Neural cell (in vitro differentiated cells): ENCODE measurements around the gene SAMD1. TPM values are rescaled to one million over a fixed set of nuclear protein-coding genes. Genes with fewer than 3 reads are reported as not detected.

Experiments used
- H2AFZ ChIP-seq: fragments of 200-600, 300-800 bp; sonication (generic), shearing (Covaris generic); 2 replicates; pipeline ENCODE4 v1.6.0; 2014; ENCODE audit warnings: low read depth, mild to moderate bottlenecking, antibody characterized with exemption, low read length, moderate library complexity
- H3F3A ChIP-seq: fragments of 200-600 bp; shearing (Covaris generic); 2 replicates; pipeline ENCODE4 v1.6.1; 2016; ENCODE audit warnings: mild to moderate bottlenecking, moderate library complexity, mixed read lengths, antibody characterized with exemption, low read length; ENCODE audit not compliant: insufficient read depth, poor library complexity, severe bottlenecking
- H3K27ac ChIP-seq: fragments of 200-600, 300-800 bp; sonication (generic), shearing (Covaris generic); 2 replicates; pipeline ENCODE4 v1.5.1; 2014; ENCODE audit warnings: mild to moderate bottlenecking, low read length, moderate library complexity
- H3K27me3 ChIP-seq: fragments of 300-800, 200-600 bp; sonication (generic), shearing (Covaris generic); 2 replicates; pipeline ENCODE4 v1.6.0; 2014; ENCODE audit warnings: mild to moderate bottlenecking, low read depth, low read length, moderate library complexity; ENCODE audit not compliant: insufficient read depth
- H3K36me3 ChIP-seq: fragments of 300-800, 200-600 bp; sonication (generic), shearing (Covaris generic); 2 replicates; pipeline ENCODE4 v1.5.1; 2014; ENCODE audit warnings: mild to moderate bottlenecking, antibody characterized with exemption, low read length, moderate library complexity; ENCODE audit not compliant: insufficient read depth
- H3K4me2 ChIP-seq: fragments of 300-800, 200-600 bp; sonication (generic), shearing (Covaris generic); 2 replicates; pipeline ENCODE4 v1.6.0; 2014; ENCODE audit warnings: mild to moderate bottlenecking, low read length
- H3K4me3 ChIP-seq: fragments of 300-800, 200-600 bp; sonication (generic), shearing (Covaris generic); 2 replicates; pipeline ENCODE4 v1.5.1; 2014; ENCODE audit warnings: mild to moderate bottlenecking, low read length, moderate library complexity
- H3K79me2 ChIP-seq: fragments of 200-600 bp; shearing (Covaris generic); replicated peaks from 2 replicates; pipeline ENCODE4 v1.6.0; 2014; ENCODE audit warnings: mild to moderate bottlenecking, low read length, moderate library complexity; ENCODE audit not compliant: insufficient read depth
- H3K9ac ChIP-seq: fragments of 300-800, 200-600 bp; sonication (generic), shearing (Covaris generic); 2 replicates; pipeline ENCODE4 v1.6.1; 2016; ENCODE audit warnings: mild to moderate bottlenecking, low read length, mixed read lengths
- H3K9me2 ChIP-seq: fragments of 200-600 bp; shearing (Covaris generic); 2 replicates; pipeline ENCODE4 v1.6.1; 2016; ENCODE audit warnings: mild to moderate bottlenecking, low read length, mixed read lengths; ENCODE audit not compliant: insufficient read depth
- H3K9me3 ChIP-seq: fragments of 200-600, 300-800 bp; sonication (generic), shearing (Covaris generic); 2 replicates; pipeline ENCODE4 v1.6.1; 2016; ENCODE audit warnings: mild to moderate bottlenecking, mixed run types, low read length, moderate library complexity, mixed read lengths
- H4K20me1 ChIP-seq: fragments of 200-600 bp; shearing (Covaris generic); 2 replicates; pipeline ENCODE4 v1.6.1; 2016; ENCODE audit warnings: mild to moderate bottlenecking, mixed run types; ENCODE audit not compliant: insufficient read depth
- EP300 ChIP-seq: fragments of 450-650 bp; conservative IDR thresholded peaks from 2 replicates; pipeline ENCODE4 v1.6.1; 2014; ENCODE audit warnings: antibody characterized with exemption, mild to moderate bottlenecking, moderate library complexity; ENCODE audit not compliant: poor library complexity, severe bottlenecking
- EZH2 ChIP-seq: fragments of 200-600, 300-800 bp; shearing (Covaris generic), sonication (generic); IDR thresholded peaks from 2 replicates; pipeline ENCODE4 v1.6.1; 2014; ENCODE audit warnings: antibody characterized with exemption, low read length, borderline replicate concordance, mild to moderate bottlenecking; ENCODE audit not compliant: insufficient read depth, poor library complexity, severe bottlenecking
- MXI1 ChIP-seq: fragments of 450-650 bp; conservative IDR thresholded peaks from 2 replicates; pipeline ENCODE4 v1.6.1; 2014; ENCODE audit warnings: antibody characterized with exemption, mild to moderate bottlenecking; ENCODE audit not compliant: poor library complexity, severe bottlenecking
- POLR2AphosphoS5 ChIP-seq: IDR thresholded peaks from 2 replicates; pipeline ENCODE4 v1.6.1; 2012
- RAD21 ChIP-seq: fragments of 450-650 bp; conservative IDR thresholded peaks from 2 replicates; pipeline ENCODE4 v1.6.1; 2014; ENCODE audit warnings: antibody characterized with exemption, mild to moderate bottlenecking, moderate library complexity
- SMC3 ChIP-seq: fragments of 450-650 bp; conservative IDR thresholded peaks from 2 replicates; pipeline ENCODE4 v1.6.1; 2014; ENCODE audit warnings: antibody characterized with exemption, mild to moderate bottlenecking, moderate library complexity; ENCODE audit not compliant: poor library complexity
- TAF1 ChIP-seq: IDR thresholded peaks from 2 replicates; pipeline ENCODE4 v1.6.1; 2012; ENCODE audit warnings: low read depth
- polyA plus RNA-seq: library from polyadenylated mRNA; depleted of rRNA; stranded (reverse); fragments of >200 nt; gene quantifications from 2 replicates; pipeline ENCODE4 v1.2.3, GENCODE V29; 2014
- TF ChIP-seq, protein P1 (sequence below): IDR thresholded peaks from 2 replicates; pipeline ENCODE4 v1.6.1; 2012; ENCODE audit warnings: borderline replicate concordance
- TF ChIP-seq, protein P2 (sequence below): fragments of 450-650 bp; IDR thresholded peaks from 2 replicates; pipeline ENCODE4 v1.5.1; 2014; ENCODE audit warnings: antibody characterized with exemption, mild to moderate bottlenecking, moderate library complexity; ENCODE audit not compliant: poor library complexity, severe bottlenecking

Gene SAMD1
- polyA plus RNA-seq, 1 donor from 2014 or later: 38.1 TPM

DNA sequence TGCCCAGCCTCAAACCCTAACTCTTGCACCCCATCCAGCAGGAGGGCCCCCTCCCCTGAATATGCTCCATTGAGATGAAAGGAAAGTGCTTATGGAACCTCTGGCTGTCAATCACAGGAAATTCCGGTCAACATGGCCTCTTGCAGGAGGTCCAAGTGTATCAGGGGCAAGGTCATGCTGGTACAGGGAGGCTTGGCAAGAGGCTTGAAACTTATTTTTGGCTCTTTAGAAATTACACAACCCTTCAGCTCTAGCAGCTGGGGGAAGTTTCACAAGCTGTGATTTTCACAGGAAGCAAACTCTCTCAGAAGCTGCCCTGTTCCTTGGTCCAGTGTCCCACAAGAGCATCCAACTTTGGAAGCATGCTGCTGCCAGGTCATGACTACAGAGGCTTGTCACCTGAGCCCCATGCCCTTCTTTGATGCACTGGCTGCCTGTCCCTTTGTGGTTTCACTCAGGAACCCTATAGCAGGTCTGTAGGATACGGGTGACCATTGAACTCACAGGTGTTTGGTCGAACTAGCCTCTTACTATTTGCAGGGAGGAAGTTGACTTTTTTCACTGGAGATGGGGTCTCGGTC is 37.5 kb upstream of the SAMD1 start:
- Histone ChIP-seq H3F3A (no peaks in the 10 kb centered on the region), H3K36me3 (no peaks in the 10 kb centered on the region), H2AFZ (no peak overlapping the region), H3K9me3 (no peaks in the 10 kb centered on the region), H3K4me3 (no peak overlapping the region), H3K4me2 (no peak overlapping the region), H3K79me2 (no peaks in the 10 kb centered on the region), H3K27ac (no peak overlapping the region), H3K9ac (no peak overlapping the region), H3K27me3 (no peaks in the 10 kb centered on the region), H3K9me2 (no peaks in the 10 kb centered on the region), H4K20me1 (no peaks in the 10 kb centered on the region)
- TF ChIP-seq POLR2AphosphoS5 (no peak), SMC3 (no peak)

DNA sequence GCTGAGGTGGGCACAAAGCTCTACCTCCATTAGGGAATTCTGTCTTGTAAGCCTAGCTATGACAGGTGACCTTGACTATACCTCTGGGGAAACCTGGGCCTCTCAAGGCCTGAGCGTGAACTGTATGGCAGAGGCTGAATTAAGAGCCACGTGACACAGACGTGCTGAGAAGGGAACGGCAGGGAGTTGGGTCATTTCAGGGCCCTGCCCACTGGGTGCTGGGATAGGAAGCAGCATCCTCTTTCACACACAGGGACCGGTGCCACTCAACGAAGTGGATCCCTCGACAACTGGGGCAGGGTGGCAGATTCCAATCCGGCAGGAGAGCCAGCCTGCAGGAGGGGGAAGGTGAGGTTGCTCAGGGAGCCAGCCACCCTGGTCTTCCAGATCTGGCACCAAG is 36.6 kb upstream of the SAMD1 start:
- TF ChIP-seq POLR2AphosphoS5: no peak
- no peak for TF ChIP-seq EZH2
- no peak for TF ChIP-seq SMC3
- no peak for TF ChIP-seq MXI1
- TF ChIP-seq EP300: no peak
- Histone ChIP-seq H3K79me2 (no peaks in the 10 kb centered on the region), H3K27ac (no peak overlapping the region), H4K20me1 (no peaks in the 10 kb centered on the region), H3K9me3 (no peaks in the 10 kb centered on the region), H3K4me2 (no peak overlapping the region), H2AFZ (no peak overlapping the region), H3F3A (no peaks in the 10 kb centered on the region), H3K27me3 (no peaks in the 10 kb centered on the region), H3K9ac (no peak overlapping the region), H3K36me3 (no peaks in the 10 kb centered on the region), H3K4me3 (no peak overlapping the region), H3K9me2 (no peaks in the 10 kb centered on the region)

DNA sequence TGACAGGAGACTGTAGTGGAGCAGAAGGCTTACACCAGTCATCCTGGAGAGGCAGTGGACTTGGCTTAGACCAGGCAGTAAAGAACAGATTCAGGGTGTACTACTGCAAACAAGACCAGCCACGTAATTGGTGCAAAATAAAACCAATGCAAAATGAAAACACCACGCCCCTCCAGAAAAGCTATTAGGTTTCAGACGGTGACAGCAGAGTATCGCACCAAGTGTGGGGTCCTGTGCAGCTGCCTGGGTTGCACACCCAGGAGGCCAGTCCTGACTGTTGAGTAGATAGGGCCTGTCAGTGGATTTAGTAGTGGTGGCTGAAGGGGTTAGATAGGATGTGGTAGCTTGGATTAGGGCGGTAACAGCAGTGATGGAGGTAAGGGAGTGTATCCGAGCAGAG is 32.4 kb upstream of the SAMD1 start:
- Histone ChIP-seq H2AFZ (no peak overlapping the region), H3K4me2 (no peak overlapping the region), H3K79me2 (no peaks in the 10 kb centered on the region), H3K27ac (no peak overlapping the region), H3K4me3 (no peak overlapping the region), H3K9me3 (no peaks in the 10 kb centered on the region), H3K9me2 (no peaks in the 10 kb centered on the region), H3K27me3 (no peaks in the 10 kb centered on the region), H3F3A (no peaks in the 10 kb centered on the region), H4K20me1 (no peaks in the 10 kb centered on the region), H3K36me3 (no peaks in the 10 kb centered on the region), H3K9ac (no peak overlapping the region)
- no peak for TF ChIP-seq MXI1
- TF ChIP-seq, protein P1, sequence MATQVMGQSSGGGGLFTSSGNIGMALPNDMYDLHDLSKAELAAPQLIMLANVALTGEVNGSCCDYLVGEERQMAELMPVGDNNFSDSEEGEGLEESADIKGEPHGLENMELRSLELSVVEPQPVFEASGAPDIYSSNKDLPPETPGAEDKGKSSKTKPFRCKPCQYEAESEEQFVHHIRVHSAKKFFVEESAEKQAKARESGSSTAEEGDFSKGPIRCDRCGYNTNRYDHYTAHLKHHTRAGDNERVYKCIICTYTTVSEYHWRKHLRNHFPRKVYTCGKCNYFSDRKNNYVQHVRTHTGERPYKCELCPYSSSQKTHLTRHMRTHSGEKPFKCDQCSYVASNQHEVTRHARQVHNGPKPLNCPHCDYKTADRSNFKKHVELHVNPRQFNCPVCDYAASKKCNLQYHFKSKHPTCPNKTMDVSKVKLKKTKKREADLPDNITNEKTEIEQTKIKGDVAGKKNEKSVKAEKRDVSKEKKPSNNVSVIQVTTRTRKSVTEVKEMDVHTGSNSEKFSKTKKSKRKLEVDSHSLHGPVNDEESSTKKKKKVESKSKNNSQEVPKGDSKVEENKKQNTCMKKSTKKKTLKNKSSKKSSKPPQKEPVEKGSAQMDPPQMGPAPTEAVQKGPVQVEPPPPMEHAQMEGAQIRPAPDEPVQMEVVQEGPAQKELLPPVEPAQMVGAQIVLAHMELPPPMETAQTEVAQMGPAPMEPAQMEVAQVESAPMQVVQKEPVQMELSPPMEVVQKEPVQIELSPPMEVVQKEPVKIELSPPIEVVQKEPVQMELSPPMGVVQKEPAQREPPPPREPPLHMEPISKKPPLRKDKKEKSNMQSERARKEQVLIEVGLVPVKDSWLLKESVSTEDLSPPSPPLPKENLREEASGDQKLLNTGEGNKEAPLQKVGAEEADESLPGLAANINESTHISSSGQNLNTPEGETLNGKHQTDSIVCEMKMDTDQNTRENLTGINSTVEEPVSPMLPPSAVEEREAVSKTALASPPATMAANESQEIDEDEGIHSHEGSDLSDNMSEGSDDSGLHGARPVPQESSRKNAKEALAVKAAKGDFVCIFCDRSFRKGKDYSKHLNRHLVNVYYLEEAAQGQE: no peak
- TF ChIP-seq TAF1: no peak
- TF ChIP-seq RAD21: no peak
- no peak for TF ChIP-seq EP300
- TF ChIP-seq EZH2: no peak
- no peak for TF ChIP-seq POLR2AphosphoS5
- TF ChIP-seq, protein P2, sequence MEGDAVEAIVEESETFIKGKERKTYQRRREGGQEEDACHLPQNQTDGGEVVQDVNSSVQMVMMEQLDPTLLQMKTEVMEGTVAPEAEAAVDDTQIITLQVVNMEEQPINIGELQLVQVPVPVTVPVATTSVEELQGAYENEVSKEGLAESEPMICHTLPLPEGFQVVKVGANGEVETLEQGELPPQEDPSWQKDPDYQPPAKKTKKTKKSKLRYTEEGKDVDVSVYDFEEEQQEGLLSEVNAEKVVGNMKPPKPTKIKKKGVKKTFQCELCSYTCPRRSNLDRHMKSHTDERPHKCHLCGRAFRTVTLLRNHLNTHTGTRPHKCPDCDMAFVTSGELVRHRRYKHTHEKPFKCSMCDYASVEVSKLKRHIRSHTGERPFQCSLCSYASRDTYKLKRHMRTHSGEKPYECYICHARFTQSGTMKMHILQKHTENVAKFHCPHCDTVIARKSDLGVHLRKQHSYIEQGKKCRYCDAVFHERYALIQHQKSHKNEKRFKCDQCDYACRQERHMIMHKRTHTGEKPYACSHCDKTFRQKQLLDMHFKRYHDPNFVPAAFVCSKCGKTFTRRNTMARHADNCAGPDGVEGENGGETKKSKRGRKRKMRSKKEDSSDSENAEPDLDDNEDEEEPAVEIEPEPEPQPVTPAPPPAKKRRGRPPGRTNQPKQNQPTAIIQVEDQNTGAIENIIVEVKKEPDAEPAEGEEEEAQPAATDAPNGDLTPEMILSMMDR: no peak
- no peak for TF ChIP-seq SMC3
